B cell (primary cell): Measurements from ENCODE around the gene PNPLA5.

Experiments
- EZH2 ChIP-seq: IDR thresholded peaks from 2 replicates; pipeline ENCODE4 v1.6.1; 2012; ENCODE audit warnings: borderline replicate concordance, low read depth, mild to moderate bottlenecking, moderate library complexity, low read length; ENCODE audit not compliant: insufficient read depth, poor library complexity, severe bottlenecking
- TF ChIP-seq, protein P1 (sequence below): fragments of 200-600 bp; IDR thresholded peaks from one replicate; pipeline ENCODE4 v1.8.0; 2022; ENCODE audit warnings: antibody characterized with exemption, mild to moderate bottlenecking

DNA sequence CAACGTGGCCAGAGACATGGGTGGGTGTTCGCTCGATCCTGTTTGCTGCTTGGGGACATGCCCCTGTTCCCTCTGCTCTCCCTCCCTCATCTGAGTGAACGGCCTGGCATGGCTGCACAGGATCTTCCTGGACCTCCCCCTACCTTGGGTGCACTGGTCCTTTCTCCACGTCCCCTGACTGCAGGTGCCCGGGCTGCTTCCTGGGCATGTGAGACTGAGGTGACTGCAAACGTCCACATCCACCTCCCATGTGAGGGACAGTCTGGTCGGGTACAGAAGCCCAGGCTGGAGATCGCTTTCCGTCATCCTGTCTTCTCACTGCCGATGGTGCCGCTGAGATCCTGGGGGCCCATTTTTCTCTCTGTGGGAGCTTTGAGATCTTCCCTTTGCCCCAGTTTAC is 41.3 kb downstream of the PNPLA5 start:
- TF ChIP-seq EZH2: no peak
- TF ChIP-seq, protein P1, sequence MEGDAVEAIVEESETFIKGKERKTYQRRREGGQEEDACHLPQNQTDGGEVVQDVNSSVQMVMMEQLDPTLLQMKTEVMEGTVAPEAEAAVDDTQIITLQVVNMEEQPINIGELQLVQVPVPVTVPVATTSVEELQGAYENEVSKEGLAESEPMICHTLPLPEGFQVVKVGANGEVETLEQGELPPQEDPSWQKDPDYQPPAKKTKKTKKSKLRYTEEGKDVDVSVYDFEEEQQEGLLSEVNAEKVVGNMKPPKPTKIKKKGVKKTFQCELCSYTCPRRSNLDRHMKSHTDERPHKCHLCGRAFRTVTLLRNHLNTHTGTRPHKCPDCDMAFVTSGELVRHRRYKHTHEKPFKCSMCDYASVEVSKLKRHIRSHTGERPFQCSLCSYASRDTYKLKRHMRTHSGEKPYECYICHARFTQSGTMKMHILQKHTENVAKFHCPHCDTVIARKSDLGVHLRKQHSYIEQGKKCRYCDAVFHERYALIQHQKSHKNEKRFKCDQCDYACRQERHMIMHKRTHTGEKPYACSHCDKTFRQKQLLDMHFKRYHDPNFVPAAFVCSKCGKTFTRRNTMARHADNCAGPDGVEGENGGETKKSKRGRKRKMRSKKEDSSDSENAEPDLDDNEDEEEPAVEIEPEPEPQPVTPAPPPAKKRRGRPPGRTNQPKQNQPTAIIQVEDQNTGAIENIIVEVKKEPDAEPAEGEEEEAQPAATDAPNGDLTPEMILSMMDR: no peak
